GM12873 (cell line): ENCODE results near the gene SSC5D.

ENCODE experiments used
- TF ChIP-seq, protein P1 (sequence below): IDR thresholded peaks from 2 replicates; pipeline ENCODE4 v1.5.1; 2012; ENCODE audit warnings: low read depth, mild to moderate bottlenecking, moderate library complexity, low read length, control low read depth; ENCODE audit not compliant: insufficient read depth; ENCODE audit errors: missing control alignments

Gene SSC5D

DNA sequence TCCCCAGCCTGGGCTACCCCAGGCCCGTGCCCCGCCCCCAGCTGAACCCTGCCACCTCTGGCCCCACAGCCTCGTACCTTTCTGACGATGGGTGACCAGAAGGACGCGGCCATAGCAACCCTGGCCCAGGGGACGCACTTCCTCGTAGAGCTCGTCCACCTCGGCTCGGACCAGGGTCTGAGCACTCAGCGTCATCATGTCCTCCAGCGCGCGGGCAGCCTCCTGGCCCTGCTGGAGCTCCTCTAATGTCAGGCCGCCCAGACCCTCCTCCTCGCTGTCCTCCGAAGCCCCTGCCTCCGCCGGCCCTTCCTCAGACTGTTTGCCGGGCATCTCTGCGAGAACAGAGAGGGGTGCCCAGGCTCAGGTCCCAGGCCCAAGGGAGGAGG, 47.7 kb downstream of the SSC5D start:
- TF ChIP-seq, protein P1, sequence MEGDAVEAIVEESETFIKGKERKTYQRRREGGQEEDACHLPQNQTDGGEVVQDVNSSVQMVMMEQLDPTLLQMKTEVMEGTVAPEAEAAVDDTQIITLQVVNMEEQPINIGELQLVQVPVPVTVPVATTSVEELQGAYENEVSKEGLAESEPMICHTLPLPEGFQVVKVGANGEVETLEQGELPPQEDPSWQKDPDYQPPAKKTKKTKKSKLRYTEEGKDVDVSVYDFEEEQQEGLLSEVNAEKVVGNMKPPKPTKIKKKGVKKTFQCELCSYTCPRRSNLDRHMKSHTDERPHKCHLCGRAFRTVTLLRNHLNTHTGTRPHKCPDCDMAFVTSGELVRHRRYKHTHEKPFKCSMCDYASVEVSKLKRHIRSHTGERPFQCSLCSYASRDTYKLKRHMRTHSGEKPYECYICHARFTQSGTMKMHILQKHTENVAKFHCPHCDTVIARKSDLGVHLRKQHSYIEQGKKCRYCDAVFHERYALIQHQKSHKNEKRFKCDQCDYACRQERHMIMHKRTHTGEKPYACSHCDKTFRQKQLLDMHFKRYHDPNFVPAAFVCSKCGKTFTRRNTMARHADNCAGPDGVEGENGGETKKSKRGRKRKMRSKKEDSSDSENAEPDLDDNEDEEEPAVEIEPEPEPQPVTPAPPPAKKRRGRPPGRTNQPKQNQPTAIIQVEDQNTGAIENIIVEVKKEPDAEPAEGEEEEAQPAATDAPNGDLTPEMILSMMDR, result no peak

- TF ChIP-seq, protein P1, result no peak
Measured at GRCh38 chr19:55536366-55536765, 48.1 kb downstream of the SSC5D start.

- TF ChIP-seq, protein P1, result peak; percentile 30
Measured at GRCh38 chr19:55536951-55537740, 48.9 kb downstream of the SSC5D start, which contains the start of gene SBK2. SBK2 (minus strand) TSS chr19:55537133; CDS start chr19:55536294, 839 bp downstream.

DNA sequence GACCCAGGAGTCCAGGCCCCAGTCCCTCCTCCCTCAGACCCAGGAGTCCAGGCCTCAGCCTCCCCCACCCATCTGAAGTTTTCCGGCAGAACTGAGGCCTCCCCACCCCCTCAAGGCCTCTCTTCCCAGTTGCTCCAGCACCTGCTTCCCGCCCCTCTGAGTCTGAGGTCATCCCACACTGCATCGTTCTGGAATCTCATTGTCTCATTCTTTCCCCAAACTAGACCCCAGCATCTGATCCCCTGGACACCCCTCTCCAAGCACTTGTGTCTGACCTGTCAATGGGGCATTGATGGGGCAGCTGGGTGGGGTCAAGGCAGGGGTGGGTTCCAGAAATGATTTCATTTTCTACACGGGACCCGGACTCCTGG, 49.5 kb downstream of the SSC5D start:
- TF ChIP-seq, protein P1, result no peak

DNA sequence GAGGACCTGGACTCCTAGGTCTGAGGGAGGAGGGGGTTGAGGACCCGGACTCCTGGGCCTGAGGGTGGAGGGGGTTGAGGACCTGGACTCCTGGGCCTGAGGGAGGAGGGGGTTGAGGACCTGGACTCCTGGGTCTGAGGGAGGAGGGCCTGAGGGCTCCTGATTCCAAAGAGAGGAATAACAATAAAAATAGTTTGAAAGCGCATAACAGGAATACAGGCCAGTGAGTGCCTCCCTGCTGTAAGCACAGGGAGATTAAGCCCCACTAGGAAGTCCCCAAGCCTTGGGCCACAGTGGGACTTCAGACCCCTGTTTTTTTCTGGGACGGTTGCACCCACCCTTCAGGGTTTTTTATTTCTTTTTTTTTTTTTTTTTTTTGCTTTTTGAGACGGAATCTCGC, 49.9 kb downstream of the SSC5D start:
- TF ChIP-seq, protein P1, result no peak

DNA sequence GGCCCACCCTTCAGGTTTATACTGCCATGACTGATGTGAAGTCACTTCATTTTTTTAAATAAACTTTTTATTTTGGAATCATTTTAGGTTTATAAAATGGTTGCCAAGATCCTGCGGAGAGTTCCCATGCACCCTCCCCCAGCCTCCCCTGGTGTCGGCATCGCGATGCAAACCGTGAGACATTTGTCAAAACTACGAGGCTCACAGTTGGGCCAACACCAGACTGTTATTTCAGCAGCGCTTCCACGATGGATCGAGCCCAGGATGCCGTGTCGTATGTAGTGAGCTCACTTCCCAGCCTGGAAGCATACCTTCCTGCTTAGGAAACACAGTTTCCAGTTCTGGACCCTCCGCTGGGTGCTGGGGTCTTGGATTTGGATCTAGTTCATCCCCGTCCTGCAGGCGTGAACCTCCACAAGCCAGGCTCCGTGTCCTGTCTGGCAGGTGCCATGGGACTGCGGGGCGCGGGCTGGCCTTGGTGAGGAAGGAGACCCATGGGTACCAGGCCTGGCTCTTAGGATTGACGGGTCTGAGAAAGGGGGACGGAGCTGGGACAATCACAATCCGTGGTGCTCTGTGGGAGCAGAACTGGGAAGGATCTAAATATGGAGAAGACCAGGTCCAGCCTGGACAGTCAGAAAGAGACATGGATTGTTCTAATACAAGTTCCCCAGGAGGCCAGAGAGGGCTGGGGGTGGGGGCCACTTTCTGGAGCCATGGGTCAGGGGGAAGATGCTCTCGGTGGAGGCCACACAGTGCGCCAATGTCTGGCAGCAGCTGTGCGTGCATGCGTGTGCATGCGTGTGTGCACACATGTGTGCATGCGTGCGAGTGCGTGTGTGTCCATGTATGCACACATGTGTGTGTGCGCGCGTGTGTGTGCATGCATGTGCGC, 51.1 kb downstream of the SSC5D start:
- TF ChIP-seq, protein P1, result no peak

DNA sequence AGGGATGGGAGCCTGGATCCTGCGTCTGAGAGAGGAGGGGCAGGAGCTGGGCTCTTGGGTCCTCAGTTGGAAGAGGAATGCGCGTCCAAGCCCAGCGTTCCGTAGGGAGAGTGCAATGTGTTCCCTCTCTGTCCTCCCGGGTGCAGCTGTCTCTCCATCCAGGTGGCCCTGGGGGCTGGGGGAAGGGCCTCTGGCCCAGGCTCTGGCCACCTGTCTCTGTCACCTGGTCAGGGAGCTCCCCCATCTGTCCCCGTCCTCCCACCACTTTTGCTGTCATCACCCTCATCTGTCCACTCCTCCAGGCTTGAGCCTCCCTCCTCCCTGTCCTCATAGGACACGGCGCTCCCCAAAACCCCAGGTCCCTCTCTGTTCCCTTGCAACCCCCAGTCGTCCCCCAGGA, 52.4 kb downstream of the SSC5D start:
- TF ChIP-seq, protein P1, result no peak
